A172 (cell line): ENCODE data around the gene CHRNG. TPM values are rescaled to one million over a fixed set of nuclear protein-coding genes. Genes with fewer than 3 reads are reported as not detected.

Experiments
- DNase-seq: peaks from one replicate; pipeline ENCODE4 v3.0.0-alpha.2; 2015; ENCODE audit warnings: low spot score
- total RNA-seq: library from RNA; depleted of rRNA; stranded (reverse); fragments of >200 nt; shearing (Covaris generic); gene quantifications from 2 replicates; pipeline ENCODE4 v1.2.3, GENCODE V29; 2014; rRNA removed

Gene CHRNG
- not detected in 2 replicates for total RNA-seq

- DNase-seq = no peak
Measured at GRCh38 chr2:232539298-232540231, at the start of gene CHRNG. CHRNG (plus strand) TSS chr2:232539692; CDS start chr2:232539748, 56 bp downstream.

- DNase-seq = no peak
Measured at GRCh38 chr2:232490221-232491138, 49.0 kb upstream of the CHRNG start.

- DNase-seq = no peak
Measured at GRCh38 chr2:232491139-232491780, 48.2 kb upstream of the CHRNG start.

GRCh38 chr2:232492236-232492848 is 47.1 kb upstream of the CHRNG start:
- no peak for DNase-seq

- DNase-seq = no peak
Measured at GRCh38 chr2:232492963-232493700, 46.4 kb upstream of the CHRNG start.

GRCh38 chr2:232493701-232494474 is 45.6 kb upstream of the CHRNG start:
- no peak for DNase-seq

GRCh38 chr2:232494542-232494941 is 45.0 kb upstream of the CHRNG start:
- no peak for DNase-seq

- DNase-seq = no peak
Measured at GRCh38 chr2:232495292-232495691, 44.2 kb upstream of the CHRNG start.

GRCh38 chr2:232496501-232497270 is 42.8 kb upstream of the CHRNG start:
- DNase-seq = no peak

- no peak for DNase-seq
Measured at GRCh38 chr2:232497348-232497747, 42.1 kb upstream of the CHRNG start.

GRCh38 chr2:232498452-232498851 is 41.0 kb upstream of the CHRNG start:
- DNase-seq = no peak

GRCh38 chr2:232501331-232501771 is 38.1 kb upstream of the CHRNG start:
- no peak for DNase-seq

GRCh38 chr2:232501794-232502390 is 37.6 kb upstream of the CHRNG start:
- DNase-seq = no peak

- no peak for DNase-seq
Measured at GRCh38 chr2:232502511-232502910, 37.0 kb upstream of the CHRNG start.

GRCh38 chr2:232502911-232503808 is 36.3 kb upstream of the CHRNG start:
- DNase-seq = no peak

- no peak for DNase-seq
Measured at GRCh38 chr2:232503809-232504323, 35.6 kb upstream of the CHRNG start.

- no peak for DNase-seq
Measured at GRCh38 chr2:232504438-232504837, 35.1 kb upstream of the CHRNG start.
